MM.1S (cell line): ENCODE results near the gene PPM1A.

ENCODE experiments used
- DNase-seq: peaks from one replicate; pipeline ENCODE4 v3.0.0-alpha.2; 2015
- H2AFZ ChIP-seq: fragments of 300-600 bp; sonication (generic); 2 replicates; pipeline ENCODE4 v1.6.0; 2016; ENCODE audit warnings: antibody characterized with exemption, low read length
- H3F3A ChIP-seq: fragments of 300-600 bp; sonication (generic); 2 replicates; pipeline ENCODE4 v1.6.1; 2016; ENCODE audit warnings: mild to moderate bottlenecking, antibody characterized with exemption, low read length, moderate library complexity, mixed read lengths; ENCODE audit not compliant: insufficient read depth
- H3K27ac ChIP-seq: fragments of 300-600 bp; sonication (generic); 2 replicates; pipeline ENCODE4 v1.5.1; 2016; ENCODE audit warnings: mild to moderate bottlenecking, low read length
- H3K27me3 ChIP-seq: fragments of 300-600 bp; sonication (generic); replicated peaks from 2 replicates; pipeline ENCODE4 v1.6.0; 2016; ENCODE audit warnings: low read length; ENCODE audit not compliant: insufficient read depth
- H3K36me3 ChIP-seq: fragments of 300-600 bp; sonication (generic); replicated peaks from 2 replicates; pipeline ENCODE4 v1.6.1; 2016; ENCODE audit warnings: mild to moderate bottlenecking, low read length, mixed read lengths; ENCODE audit not compliant: insufficient read depth
- H3K4me1 ChIP-seq: fragments of 300-600 bp; sonication (generic); 2 replicates; pipeline ENCODE4 v1.6.1; 2016; ENCODE audit warnings: low read length, mixed read lengths
- H3K4me2 ChIP-seq: fragments of 300-600 bp; sonication (generic); 2 replicates; pipeline ENCODE4 v1.6.0; 2016; ENCODE audit warnings: low read depth, low read length
- H3K4me3 ChIP-seq: fragments of 300-600 bp; sonication (generic); 2 replicates; pipeline ENCODE4 v1.5.1; 2016; ENCODE audit warnings: low read length, mixed read lengths
- H3K79me2 ChIP-seq: fragments of 300-600 bp; sonication (generic); 2 replicates; pipeline ENCODE4 v1.6.1; 2016; ENCODE audit warnings: mixed run types, low read length, mixed read lengths
- H3K9ac ChIP-seq: fragments of 300-600 bp; sonication (generic); 2 replicates; pipeline ENCODE4 v1.6.1; 2016; ENCODE audit warnings: low read length, mixed read lengths
- H3K9me2 ChIP-seq: fragments of 300-600 bp; sonication (generic); replicated peaks from 2 replicates; pipeline ENCODE4 v1.6.1; 2016; ENCODE audit warnings: mild to moderate bottlenecking, low read length, mixed read lengths; ENCODE audit not compliant: insufficient read depth
- H3K9me3 ChIP-seq: fragments of 300-600 bp; sonication (generic); replicated peaks from 2 replicates; pipeline ENCODE4 v1.6.1; 2016; ENCODE audit warnings: mild to moderate bottlenecking, low read length, mixed read lengths; ENCODE audit not compliant: insufficient read depth
- H4K20me1 ChIP-seq: fragments of 300-600 bp; sonication (generic); 2 replicates; pipeline ENCODE4 v1.6.1; 2016; ENCODE audit warnings: mild to moderate bottlenecking, low read length, moderate library complexity, mixed read lengths; ENCODE audit not compliant: insufficient read depth
- EZH2 ChIP-seq: fragments of 300-600 bp; sonication (generic); optimal IDR thresholded peaks from 2 replicates; pipeline ENCODE3; 2017; ENCODE audit warnings: low read depth, mild to moderate bottlenecking, antibody characterized with exemption, low read length, mixed read lengths
- EZH2phosphoT487 ChIP-seq: fragments of 300-600 bp; sonication (generic); IDR thresholded peaks from 2 replicates; pipeline ENCODE4 v1.6.1; 2018; ENCODE audit warnings: antibody characterized with exemption, low read length
- TF ChIP-seq, protein P1 (sequence below): fragments of 300-600 bp; sonication (generic); IDR thresholded peaks from 2 replicates; pipeline ENCODE4 v1.5.1; 2016; ENCODE audit warnings: antibody characterized with exemption, low read length, mixed read lengths

The PPM1A gene

GRCh38 chr14:60343571-60344071 is 94.6 kb downstream of the PPM1A start:
- H3K36me3 ChIP-seq, result no peaks in the 10 kb centered on the region
- H3K4me2 ChIP-seq, result no peak overlapping the region
- H3K4me3 ChIP-seq, result no peak overlapping the region
- DNase-seq, result no peak
- TF ChIP-seq EZH2 (no peak), EZH2phosphoT487 (no peak)
- TF ChIP-seq, protein P1, sequence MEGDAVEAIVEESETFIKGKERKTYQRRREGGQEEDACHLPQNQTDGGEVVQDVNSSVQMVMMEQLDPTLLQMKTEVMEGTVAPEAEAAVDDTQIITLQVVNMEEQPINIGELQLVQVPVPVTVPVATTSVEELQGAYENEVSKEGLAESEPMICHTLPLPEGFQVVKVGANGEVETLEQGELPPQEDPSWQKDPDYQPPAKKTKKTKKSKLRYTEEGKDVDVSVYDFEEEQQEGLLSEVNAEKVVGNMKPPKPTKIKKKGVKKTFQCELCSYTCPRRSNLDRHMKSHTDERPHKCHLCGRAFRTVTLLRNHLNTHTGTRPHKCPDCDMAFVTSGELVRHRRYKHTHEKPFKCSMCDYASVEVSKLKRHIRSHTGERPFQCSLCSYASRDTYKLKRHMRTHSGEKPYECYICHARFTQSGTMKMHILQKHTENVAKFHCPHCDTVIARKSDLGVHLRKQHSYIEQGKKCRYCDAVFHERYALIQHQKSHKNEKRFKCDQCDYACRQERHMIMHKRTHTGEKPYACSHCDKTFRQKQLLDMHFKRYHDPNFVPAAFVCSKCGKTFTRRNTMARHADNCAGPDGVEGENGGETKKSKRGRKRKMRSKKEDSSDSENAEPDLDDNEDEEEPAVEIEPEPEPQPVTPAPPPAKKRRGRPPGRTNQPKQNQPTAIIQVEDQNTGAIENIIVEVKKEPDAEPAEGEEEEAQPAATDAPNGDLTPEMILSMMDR, result no peak
- H3K27ac ChIP-seq, result no peak overlapping the region
- no peak overlapping the region for H2AFZ ChIP-seq
- H3K9me3 ChIP-seq, result no peaks in the 10 kb centered on the region
- H3K9me2 ChIP-seq, result no peaks in the 10 kb centered on the region
- H3K27me3 ChIP-seq, result no peaks in the 10 kb centered on the region
- no peaks in the 10 kb centered on the region for H4K20me1 ChIP-seq
- H3K9ac ChIP-seq, result no peak overlapping the region
- H3K4me1 ChIP-seq, result peaks cover 18% of the 10 kb centered on the region
- peaks cover 10% of the 10 kb centered on the region for H3F3A ChIP-seq
- no peaks in the 10 kb centered on the region for H3K79me2 ChIP-seq

DNA sequence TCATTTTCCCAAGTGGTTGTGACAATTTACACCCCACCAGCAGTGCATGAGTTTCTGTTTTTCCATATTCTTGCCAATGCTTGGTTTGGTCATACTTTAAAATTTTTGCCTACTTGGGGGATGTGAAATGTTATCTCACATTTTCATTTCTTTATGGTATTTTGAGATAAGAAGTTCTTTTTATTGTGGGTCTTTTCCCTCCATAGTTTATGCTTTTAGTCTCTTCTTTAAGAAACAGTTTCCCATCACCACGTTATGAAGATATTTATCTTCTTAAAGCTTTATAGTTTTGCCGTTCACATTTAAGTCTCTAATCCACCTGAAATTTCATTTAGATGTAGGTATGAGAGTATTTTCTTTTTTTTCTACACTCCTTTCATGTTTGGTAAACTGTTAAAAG is 95.7 kb downstream of the PPM1A start:
- Histone ChIP-seq H3K4me3 (no peak overlapping the region), H3K9ac (no peak overlapping the region), H4K20me1 (no peaks in the 10 kb centered on the region), H3F3A (peaks cover 20% of the 10 kb centered on the region), H3K27ac (no peak overlapping the region), H3K79me2 (no peaks in the 10 kb centered on the region), H3K4me2 (no peak overlapping the region), H2AFZ (no peak overlapping the region), H3K36me3 (no peaks in the 10 kb centered on the region), H3K4me1 (peaks cover 22% of the 10 kb centered on the region), H3K9me2 (no peaks in the 10 kb centered on the region), H3K9me3 (no peaks in the 10 kb centered on the region), H3K27me3 (no peaks in the 10 kb centered on the region)
- no peak for TF ChIP-seq EZH2
- TF ChIP-seq EZH2phosphoT487, result no peak
- TF ChIP-seq, protein P1, result no peak
- DNase-seq, result no peak

DNA sequence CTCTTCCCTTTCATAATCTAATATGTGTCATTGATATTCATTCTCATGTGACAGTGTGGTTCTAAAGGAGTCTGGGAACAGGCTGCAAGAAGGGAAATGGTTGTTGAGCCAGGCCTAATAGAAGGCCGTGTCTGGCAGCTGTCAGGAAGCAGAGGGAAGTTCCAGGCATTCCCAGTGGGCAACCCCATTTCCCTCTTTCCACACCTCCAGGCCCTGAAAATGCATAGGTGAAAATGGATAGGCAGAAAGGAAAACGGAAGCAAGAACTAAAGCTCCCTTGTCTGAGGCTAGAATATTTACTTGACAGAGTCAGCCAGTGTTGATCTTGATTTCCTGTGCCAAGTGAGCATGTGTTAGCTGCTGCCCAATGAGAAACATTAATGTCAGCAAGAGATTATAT is 97.7 kb downstream of the PPM1A start:
- Histone ChIP-seq H3K79me2 (no peaks in the 10 kb centered on the region), H3F3A (peaks cover 22% of the 10 kb centered on the region), H3K27me3 (no peaks in the 10 kb centered on the region), H3K9ac (no peak overlapping the region), H2AFZ (no peak overlapping the region), H3K4me2 (peak overlapping the region; percentile 76; the same call in 1 of the 2 replicates), H3K4me1 (peaks cover 26% of the 10 kb centered on the region), H3K36me3 (no peaks in the 10 kb centered on the region), H4K20me1 (no peaks in the 10 kb centered on the region), H3K9me3 (no peaks in the 10 kb centered on the region), H3K4me3 (no peak overlapping the region), H3K27ac (peak overlapping the region; percentile 93; the same call in 1 of the 2 replicates), H3K9me2 (no peaks in the 10 kb centered on the region)
- TF ChIP-seq EZH2 (no peak), EZH2phosphoT487 (no peak)
- TF ChIP-seq, protein P1, result no peak
- peak; percentile 14 for DNase-seq
